Esophagus squamous epithelium (tissue), 4 donors: ENCODE measurements around the gene PTMA.

Source experiments
- POLR2A ChIP-seq, 4 donors: fragments of 450-650 bp; IDR thresholded peaks; one replicate each; pipeline ENCODE4 v1.6.1; 2017; ENCODE audit warnings: antibody characterized with exemption in 4 of 4, mild to moderate bottlenecking in 4 of 4, moderate library complexity in 3 of 4
- TF ChIP-seq, protein P1 (sequence below), 6 experiments: fragments of 450-650 bp in 4 of 6; fragments of 200-600 bp in 2 of 6; sonication (generic) in 2 of 6; IDR thresholded peaks; one replicate each; pipeline ENCODE4 v1.5.1; 2016 to 2019; ENCODE audit warnings: antibody characterized with exemption in 6 of 6, mild to moderate bottlenecking in 4 of 6, moderate library complexity in 4 of 6

DNA sequence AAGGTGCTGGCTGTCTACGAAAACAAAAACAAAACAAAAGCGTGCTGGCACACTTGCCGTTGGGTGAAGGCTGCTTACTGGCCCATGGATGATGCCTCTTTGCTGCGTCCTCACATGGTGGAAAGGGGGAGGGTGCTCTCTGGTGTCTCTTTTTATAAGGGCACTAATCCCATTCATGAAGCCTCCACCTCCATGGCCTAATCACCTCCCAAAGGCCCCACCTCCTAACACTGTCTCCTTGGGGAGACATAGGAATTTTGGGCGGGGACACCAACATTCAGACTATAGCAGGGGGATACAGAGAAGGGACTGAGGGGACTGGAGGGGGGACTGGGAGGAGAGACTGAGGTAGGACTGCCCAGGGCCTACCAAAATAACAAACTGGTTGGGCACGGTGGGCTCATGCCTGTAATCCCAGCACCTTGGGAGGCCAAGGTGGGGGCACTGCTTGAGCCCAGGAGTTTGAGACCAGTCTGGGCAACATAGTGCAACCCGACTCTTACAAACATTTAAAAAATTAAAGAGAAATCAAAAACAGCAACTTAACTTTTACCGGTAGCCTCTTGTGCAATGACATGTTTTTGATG lies 14.5 kb downstream of the PTMA start:
- TF ChIP-seq, protein P1, sequence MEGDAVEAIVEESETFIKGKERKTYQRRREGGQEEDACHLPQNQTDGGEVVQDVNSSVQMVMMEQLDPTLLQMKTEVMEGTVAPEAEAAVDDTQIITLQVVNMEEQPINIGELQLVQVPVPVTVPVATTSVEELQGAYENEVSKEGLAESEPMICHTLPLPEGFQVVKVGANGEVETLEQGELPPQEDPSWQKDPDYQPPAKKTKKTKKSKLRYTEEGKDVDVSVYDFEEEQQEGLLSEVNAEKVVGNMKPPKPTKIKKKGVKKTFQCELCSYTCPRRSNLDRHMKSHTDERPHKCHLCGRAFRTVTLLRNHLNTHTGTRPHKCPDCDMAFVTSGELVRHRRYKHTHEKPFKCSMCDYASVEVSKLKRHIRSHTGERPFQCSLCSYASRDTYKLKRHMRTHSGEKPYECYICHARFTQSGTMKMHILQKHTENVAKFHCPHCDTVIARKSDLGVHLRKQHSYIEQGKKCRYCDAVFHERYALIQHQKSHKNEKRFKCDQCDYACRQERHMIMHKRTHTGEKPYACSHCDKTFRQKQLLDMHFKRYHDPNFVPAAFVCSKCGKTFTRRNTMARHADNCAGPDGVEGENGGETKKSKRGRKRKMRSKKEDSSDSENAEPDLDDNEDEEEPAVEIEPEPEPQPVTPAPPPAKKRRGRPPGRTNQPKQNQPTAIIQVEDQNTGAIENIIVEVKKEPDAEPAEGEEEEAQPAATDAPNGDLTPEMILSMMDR (IDR thresholded peaks at IDR 0.05), result no peak
- TF ChIP-seq POLR2A (IDR thresholded peaks at IDR 0.05), result no peak
